CD4-positive, alpha-beta T cell treated with Interleukin-10 for 1 hour (primary cell): ENCODE measurements around the gene ARSK.

ENCODE experiments used
- DNase-seq: peaks from one replicate; pipeline ENCODE4 v3.0.0-alpha.2; 2020

The ARSK gene

GRCh38 chr5:95554647-95555548 is at the start of gene ARSK, which contains the start of gene SKIC3:
Gene ARSK, plus strand, starts transcription at chr5:95555101. Its CDS starts 178 bp downstream, at chr5:95555279.
Gene SKIC3, minus strand, starts transcription at chr5:95554977. Its CDS starts 7,827 bp downstream, at chr5:95547150.
- peak; percentile 97 for DNase-seq

- no peak for DNase-seq
Measured at GRCh38 chr5:95508550-95508949, 46.4 kb upstream of the ARSK start.

- DNase-seq, result no peak
Measured at GRCh38 chr5:95511606-95512005, 43.3 kb upstream of the ARSK start.

- no peak for DNase-seq
Measured at GRCh38 chr5:95518417-95518816, 36.5 kb upstream of the ARSK start.

- no peak for DNase-seq
Measured at GRCh38 chr5:95519151-95519550, 35.8 kb upstream of the ARSK start.

GRCh38 chr5:95519681-95520080 is 35.2 kb upstream of the ARSK start:
- no peak for DNase-seq

- no peak for DNase-seq
Measured at GRCh38 chr5:95520206-95520605, 34.7 kb upstream of the ARSK start.

GRCh38 chr5:95524423-95524822 is 30.5 kb upstream of the ARSK start:
- no peak for DNase-seq

- no peak for DNase-seq
Measured at GRCh38 chr5:95526871-95527270, 28.0 kb upstream of the ARSK start.

GRCh38 chr5:95528565-95528964 is 26.3 kb upstream of the ARSK start:
- DNase-seq, result no peak

GRCh38 chr5:95530416-95530815 is 24.5 kb upstream of the ARSK start:
- no peak for DNase-seq

GRCh38 chr5:95531491-95531890 is 23.4 kb upstream of the ARSK start:
- DNase-seq, result no peak

- DNase-seq, result no peak
Measured at GRCh38 chr5:95532415-95532814, 22.5 kb upstream of the ARSK start.

GRCh38 chr5:95533106-95533505 is 21.8 kb upstream of the ARSK start:
- DNase-seq, result no peak

- DNase-seq, result no peak
Measured at GRCh38 chr5:95533761-95534160, 21.1 kb upstream of the ARSK start.

GRCh38 chr5:95537501-95537900 is 17.4 kb upstream of the ARSK start:
- DNase-seq, result no peak

GRCh38 chr5:95543017-95543705 is 11.7 kb upstream of the ARSK start:
- DNase-seq, result no peak

GRCh38 chr5:95549030-95549429 is 5.9 kb upstream of the ARSK start:
- DNase-seq, result no peak

- no peak for DNase-seq
Measured at GRCh38 chr5:95554331-95554646, 612 bp upstream of the ARSK start.

GRCh38 chr5:95555553-95555952 is 652 bp downstream of the ARSK start:
- no peak for DNase-seq

GRCh38 chr5:95557841-95558240 is 2.9 kb downstream of the ARSK start:
- DNase-seq, result no peak

GRCh38 chr5:95562282-95562681 is 7.4 kb downstream of the ARSK start:
- DNase-seq, result no peak

GRCh38 chr5:95563367-95563766 is 8.5 kb downstream of the ARSK start:
- no peak for DNase-seq

- no peak for DNase-seq
Measured at GRCh38 chr5:95564450-95564849, 9.5 kb downstream of the ARSK start.
